Sciatic nerve (tissue), 2 donors: ENCODE data around the gene LRP2BP. TPM values are rescaled to one million over a fixed set of nuclear protein-coding genes. Genes with fewer than 3 reads are reported as not detected.

Experiments used
- ATAC-seq: fragments of 200-7000 bp; cut with Tn5 transposase; one replicate; pipeline ENCODE4 v1.9.1; 2020; ENCODE audit warnings: mild to moderate bottlenecking, moderate library complexity
- DNase-seq: peaks from one replicate; pipeline ENCODE4 v3.0.0-alpha.2; 2020; ENCODE audit warnings: low spot score
- intact Hi-C: fragments of 100-400 bp; cut with DNase I; formaldehyde crosslinking; loops from one replicate; pipeline ENCODE4 v1.14.2; 2022
- total RNA-seq: library from RNA; stranded (reverse); fragmentation: NEBNext Ultra II Directional; extraction: Animal tissue kit (Norgen Biotek cat#: 25700); gene quantifications from one replicate; pipeline ENCODE4 v1.2.1, GENCODE V29; 2021
- donor health status: DM: no; HTN: no; CAD: no.
- donor health status: DM: no; HTN: no; CAD: no.

Gene LRP2BP
- total RNA-seq, result 4.9 TPM

- intact Hi-C loops, result no loop called here
- DNase-seq, result no peak
- ATAC-seq, result no peak
Observed at GRCh38 chr4:185395238-185395955, at the start of gene LRP2BP. Gene LRP2BP, minus strand, starts transcription at chr4:185395924. Its CDS starts 17,738 bp downstream, at chr4:185378186.

GRCh38 chr4:185445209-185445608, 49.5 kb upstream of the LRP2BP start:
- ATAC-seq (no peak), DNase-seq (no peak)
- intact Hi-C loops, result no loop called here

DNA sequence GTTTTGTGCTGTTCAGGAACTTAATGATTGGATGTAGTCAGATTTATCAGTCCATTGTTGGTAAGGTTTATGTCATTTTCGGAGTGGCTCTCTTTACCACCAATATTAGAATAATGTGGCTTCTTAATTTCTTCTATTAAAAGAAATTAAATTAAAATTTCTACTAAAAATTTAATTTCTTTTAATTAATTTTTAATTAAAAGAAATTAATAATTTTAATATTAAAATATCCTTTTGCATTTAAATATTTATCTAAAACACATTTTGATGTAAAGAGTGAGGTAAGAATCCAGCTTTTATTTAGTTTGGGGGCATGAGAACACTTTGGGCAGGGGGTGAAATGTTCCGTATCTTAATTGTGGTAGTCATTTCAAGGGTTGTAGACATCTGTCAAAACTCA, 45.8 kb upstream of the LRP2BP start:
- DNase-seq (no peak), ATAC-seq (no peak)
- intact Hi-C loops, result no loop called here

- intact Hi-C loops, result no loop called here
- DNase-seq, result no peak
- no peak for ATAC-seq
Observed at GRCh38 chr4:185437809-185438208, 42.1 kb upstream of the LRP2BP start.

- ATAC-seq, result no peak
- no peak for DNase-seq
- intact Hi-C loops, result no loop called here
Observed at GRCh38 chr4:185435466-185435865, 39.7 kb upstream of the LRP2BP start.

DNA sequence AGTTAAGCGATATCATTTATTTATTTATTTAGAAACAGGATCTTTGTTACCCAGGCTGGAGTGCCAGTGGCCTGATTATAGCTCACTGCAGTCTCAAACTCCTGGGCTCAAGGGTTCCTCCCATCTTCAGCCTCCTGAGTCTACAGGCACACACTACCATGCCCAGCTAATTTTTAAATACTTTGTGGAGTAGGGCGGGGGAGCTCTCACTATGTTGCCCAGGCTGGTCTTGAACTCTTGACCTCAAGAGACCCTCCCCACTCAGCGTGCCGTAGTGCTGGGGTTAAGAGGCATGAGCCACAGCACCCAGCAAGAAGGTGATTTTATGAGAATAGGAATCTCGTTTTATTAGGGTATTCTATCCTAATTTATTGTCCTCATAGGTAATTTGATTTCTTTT, 33.9 kb upstream of the LRP2BP start:
- intact Hi-C loops, result no loop called here
- no peak for ATAC-seq

DNA sequence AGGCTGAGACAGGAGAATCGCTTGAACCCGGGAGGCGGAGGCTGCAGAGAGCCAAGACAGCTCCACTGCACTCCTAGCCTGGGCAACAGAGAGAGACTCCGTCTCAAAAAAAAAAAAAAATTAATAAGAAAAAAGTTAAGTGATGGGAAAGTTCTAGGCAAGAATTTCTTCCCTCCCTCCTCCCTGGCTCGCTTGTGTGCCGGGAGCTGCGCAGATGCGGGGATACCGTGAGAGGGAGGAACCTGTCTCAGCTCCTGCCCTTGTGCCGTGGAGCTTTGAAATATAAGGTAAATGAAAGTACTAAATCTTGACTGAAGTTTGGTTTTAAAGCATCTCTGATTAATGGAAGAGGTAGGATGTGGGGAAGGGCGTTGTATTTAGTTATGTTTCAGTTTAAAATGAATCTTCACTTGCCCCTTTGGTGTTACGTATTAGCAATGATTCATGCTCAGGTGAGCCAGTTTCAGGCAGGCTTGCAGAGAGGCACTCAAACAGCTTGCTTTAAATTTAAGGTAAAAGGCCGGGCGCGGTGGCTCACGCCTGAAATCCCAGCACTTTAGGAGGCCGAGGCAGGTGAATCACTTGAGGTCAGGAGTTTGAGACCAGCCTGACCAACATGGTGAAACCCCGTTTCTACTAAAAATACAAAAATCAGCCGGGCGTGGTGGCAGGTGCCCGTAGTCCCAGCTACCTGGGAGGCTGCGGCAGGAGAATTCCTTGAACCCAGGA, 31.4 kb upstream of the LRP2BP start:
- DNase-seq (no peak), ATAC-seq (no peak)
- intact Hi-C loops, result no loop called here

More for the DNA sequence above, 33.9 kb upstream of the LRP2BP start:
- DNase-seq, result no peak

GRCh38 chr4:185425647-185426352, 30.1 kb upstream of the LRP2BP start, which contains the start of gene UFSP2:
Gene UFSP2, minus strand, starts transcription at chr4:185425964. Its CDS starts 96 bp downstream, at chr4:185425868.
- peak; percentile 98 for ATAC-seq
- intact Hi-C loops, result no loop called here
- peak; percentile 95 for DNase-seq

DNA sequence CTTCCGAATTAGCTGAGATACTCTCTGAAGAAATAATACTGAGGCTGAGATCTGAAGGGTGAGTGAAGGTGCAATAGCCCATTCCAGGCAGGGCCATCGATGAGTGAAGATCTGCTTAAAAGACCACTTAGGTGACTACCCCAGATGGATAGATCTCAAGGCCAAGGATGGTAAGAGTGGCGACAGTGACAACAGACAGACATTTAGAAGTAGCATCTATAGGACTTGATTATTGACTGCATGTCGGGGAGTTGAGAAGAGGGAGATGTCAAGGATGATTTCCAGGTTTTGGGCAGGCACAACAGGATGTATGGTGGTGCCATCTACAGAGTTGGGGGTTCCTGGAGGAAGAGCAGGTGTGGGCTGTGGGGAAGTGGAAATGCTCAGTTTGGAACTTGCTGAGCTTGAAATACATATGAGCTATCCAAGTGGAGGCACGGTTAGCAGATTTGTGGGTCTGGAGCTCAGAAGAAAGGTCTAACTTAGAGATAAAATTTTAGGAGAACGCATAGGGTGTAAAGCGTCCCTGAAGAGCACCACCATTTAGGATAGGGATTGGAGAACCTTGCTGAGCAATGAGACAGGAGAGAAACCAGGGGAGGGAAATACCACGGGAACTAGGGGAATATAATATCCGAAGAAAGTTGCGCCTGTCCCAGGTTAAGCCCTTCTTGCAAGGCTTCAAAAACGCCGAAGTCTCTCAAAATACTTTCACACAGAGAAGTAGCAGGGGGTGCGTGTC, 29.4 kb upstream of the LRP2BP start:
- intact Hi-C loops, result no loop called here
- ATAC-seq (peak; percentile 28), DNase-seq (no peak)

- intact Hi-C loops, result no loop called here
- DNase-seq (no peak), ATAC-seq (no peak)
Observed at GRCh38 chr4:185421366-185422124, 25.8 kb upstream of the LRP2BP start.

- ATAC-seq (no peak), DNase-seq (no peak)
- intact Hi-C loops, result no loop called here
Observed at GRCh38 chr4:185416955-185417354, 21.2 kb upstream of the LRP2BP start.

- DNase-seq (no peak), ATAC-seq (no peak)
- intact Hi-C loops, result no loop called here
Observed at GRCh38 chr4:185412412-185412811, 16.7 kb upstream of the LRP2BP start.

DNA sequence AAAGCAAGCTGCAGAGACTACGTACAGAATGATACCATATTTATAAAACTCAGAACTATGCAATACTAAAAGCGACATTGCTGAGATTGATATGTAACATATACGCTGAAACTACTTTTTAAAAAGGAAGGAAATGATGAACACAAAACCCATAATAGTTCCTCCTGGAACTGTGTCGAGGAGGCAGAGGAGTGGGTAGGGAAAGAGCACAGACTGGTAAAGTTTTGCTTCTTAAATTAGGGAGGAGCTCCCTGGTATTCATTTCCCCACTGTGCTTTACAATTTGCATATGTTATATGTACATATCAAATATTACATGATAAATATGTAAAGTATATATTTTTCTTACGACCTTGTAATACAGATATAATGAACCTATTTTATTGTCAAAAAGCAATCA, 16.1 kb upstream of the LRP2BP start:
- ATAC-seq (peak; percentile 36), DNase-seq (no peak)
- intact Hi-C loops, result no loop called here

GRCh38 chr4:185408432-185408831, 12.7 kb upstream of the LRP2BP start:
- intact Hi-C loops, result no loop called here
- no peak for ATAC-seq
- DNase-seq, result no peak

GRCh38 chr4:185405296-185405999, 9.7 kb upstream of the LRP2BP start:
- intact Hi-C loops, result no loop called here
- DNase-seq, result no peak
- ATAC-seq, result no peak

- intact Hi-C loops, result no loop called here
- no peak for DNase-seq
- ATAC-seq, result no peak
Observed at GRCh38 chr4:185404031-185404430, 8.3 kb upstream of the LRP2BP start.

GRCh38 chr4:185399466-185399865, 3.7 kb upstream of the LRP2BP start:
- no peak for ATAC-seq
- no peak for DNase-seq
- intact Hi-C loops, result no loop called here

GRCh38 chr4:185398618-185399017, 2.9 kb upstream of the LRP2BP start:
- DNase-seq (no peak), ATAC-seq (no peak)
- intact Hi-C loops, result no loop called here
